Right lobe of liver (tissue), 6 donors: ENCODE measurements around the gene COA8. TPM values are rescaled to one million over a fixed set of nuclear protein-coding genes. Genes with fewer than 3 reads are reported as not detected.

Source experiments
- ATAC-seq, 4 donors: fragments of 200-7000 bp; cut with Tn5 transposase; one replicate each; pipeline ENCODE4 v1.9.1; 2020; ENCODE audit warnings: mild to moderate bottlenecking in 4 of 4, moderate library complexity in 4 of 4
- DNase-seq, 3 donors: peaks; one replicate each; pipeline ENCODE4 v3.0.0-alpha.2; 2020
- H3K27ac ChIP-seq, 3 donors: fragments of 200-600 bp; one replicate each; pipeline ENCODE4 v1.8.0; 2022
- H3K27me3 ChIP-seq, 2 donors: fragments of 200-600 bp; one replicate each; pipeline ENCODE4 v1.8.0; 2022
- H3K36me3 ChIP-seq, 4 donors: fragments of 200-600 bp; sonication (generic) in 1 of 4; one replicate each; pipeline versions ENCODE4 v1.5.1 to v1.8.0; 2017 to 2022; ENCODE audit warnings: control low read depth in 1 of 4
- H3K4me1 ChIP-seq, 4 donors: fragments of 200-600 bp; sonication (generic) in 1 of 4; one replicate each; pipeline versions ENCODE4 v1.5.1 to v1.8.0; 2017 to 2022; ENCODE audit warnings: control low read depth in 1 of 4
- H3K4me3 ChIP-seq, 3 donors: fragments of 200-600 bp; one replicate each; pipeline ENCODE4 v1.8.0; 2022
- H3K9me3 ChIP-seq, 4 donors: fragments of 200-600 bp; sonication (generic) in 1 of 4; one replicate each; pipeline versions ENCODE4 v1.5.1 to v1.8.0; 2017 to 2022; ENCODE audit warnings: control low read depth in 1 of 4
- POLR2A ChIP-seq: fragments of 450-650 bp; IDR thresholded peaks from one replicate; pipeline ENCODE4 v1.6.1; 2017; ENCODE audit warnings: antibody characterized with exemption, mild to moderate bottlenecking
- WGBS: methylation state at CpG from one replicate; pipeline ENCODE4 v1.1.6; 2018; ENCODE audit warnings: low coverage, low lambda C conversion rate; ENCODE audit not compliant: insufficient coverage; ENCODE audit errors: missing lambda C conversion rate; 5-methylcytosine and 5-hydroxymethylcytosine counted together
- intact Hi-C, 2 donors: fragments of 100-400 bp; cut with DNase I; formaldehyde crosslinking; loops; one replicate each; pipeline versions ENCODE4 v1.11.2 to v1.14.1; 2022
- total RNA-seq, 6 experiments: library from RNA; depleted of rRNA in 2 of 6; stranded (reverse); fragments of >200 nt in 2 of 6; fragmentation: NEBNext Ultra II Directional in 3 of 6; extraction: Animal tissue kit (Norgen Biotek cat#: 25700) in 3 of 6; gene quantifications; one replicate each; pipeline versions ENCODE4 v1.1.0 to v1.2.4, GENCODE V29; 2016 to 2023
- TF ChIP-seq, protein P1 (sequence below), 4 donors: fragments of 200-600 bp in 3 of 4; fragments of 450-650 bp in 1 of 4; IDR thresholded peaks; one replicate each; pipeline versions ENCODE4 v1.5.1 to v1.8.0; 2016 to 2022; ENCODE audit warnings: antibody characterized with exemption in 4 of 4, mild to moderate bottlenecking in 2 of 4
- donor health status: DM: no; HTN: yes; CAD: no.
- donor health status: DM: no; HTN: no; CAD: no.
- donor health status: DM: no; HTN: no; CAD: no.
- donor health status: DM: no; HTN: yes; CAD: no.
- donor health status: DM: no; HTN: yes; CAD: no.

Gene COA8
- total RNA-seq, 6 experiments from 2014 or later: 7.5 to 17.7 (median 14.9) TPM

DNA sequence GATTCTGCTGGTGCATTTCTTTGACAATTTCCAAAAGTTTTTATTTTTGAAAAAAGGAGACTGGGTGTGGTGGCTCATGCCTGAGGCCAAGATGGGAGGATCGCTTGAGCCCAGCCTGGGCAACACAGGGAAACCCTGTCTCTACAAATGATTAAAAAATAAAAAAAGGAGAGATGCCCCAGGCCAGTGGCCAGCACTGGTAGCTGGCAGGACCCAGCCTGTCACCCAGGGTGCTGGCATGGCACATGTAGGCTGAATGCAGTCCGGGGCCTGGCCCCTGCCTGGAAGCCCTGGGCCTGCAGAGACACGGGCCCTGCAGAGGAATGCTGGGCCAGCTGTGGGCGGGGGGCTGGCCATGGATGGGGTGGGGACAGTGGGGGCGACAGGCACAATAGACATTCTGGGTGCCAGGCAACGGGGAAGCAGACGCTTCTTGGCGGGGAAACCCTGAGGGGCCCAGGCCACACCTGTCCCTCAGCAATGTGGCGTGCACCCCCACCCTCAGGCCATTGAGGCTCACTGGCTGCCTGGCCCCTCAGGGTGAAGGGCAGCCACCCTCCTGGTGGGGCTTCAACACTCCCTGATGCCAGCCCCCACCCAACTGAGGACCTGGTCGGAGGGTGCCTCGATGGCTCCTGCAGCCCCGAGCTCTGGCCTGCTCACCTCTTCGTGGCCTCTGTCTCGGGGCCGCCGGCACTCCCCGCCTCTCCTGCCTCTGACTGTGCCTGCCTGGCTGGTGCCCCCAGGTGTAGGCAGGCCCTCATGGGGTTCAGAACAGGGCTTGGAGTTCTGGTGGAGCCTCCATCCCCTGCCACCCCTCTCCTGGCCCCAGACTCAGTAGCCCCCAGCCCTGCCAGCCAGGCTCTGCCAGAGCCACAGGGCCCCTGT is 21.7 kb upstream of the COA8 start:
- Histone ChIP-seq H3K36me3 (no peaks in the 10 kb centered on the region), H3K27me3 (no peaks in the 10 kb centered on the region), H3K4me1 (no peaks in the 10 kb centered on the region), H3K27ac (no peak overlapping the region), H3K4me3 (no peak overlapping the region), H3K9me3 (no peaks in the 10 kb centered on the region)
- TF ChIP-seq, protein P1, sequence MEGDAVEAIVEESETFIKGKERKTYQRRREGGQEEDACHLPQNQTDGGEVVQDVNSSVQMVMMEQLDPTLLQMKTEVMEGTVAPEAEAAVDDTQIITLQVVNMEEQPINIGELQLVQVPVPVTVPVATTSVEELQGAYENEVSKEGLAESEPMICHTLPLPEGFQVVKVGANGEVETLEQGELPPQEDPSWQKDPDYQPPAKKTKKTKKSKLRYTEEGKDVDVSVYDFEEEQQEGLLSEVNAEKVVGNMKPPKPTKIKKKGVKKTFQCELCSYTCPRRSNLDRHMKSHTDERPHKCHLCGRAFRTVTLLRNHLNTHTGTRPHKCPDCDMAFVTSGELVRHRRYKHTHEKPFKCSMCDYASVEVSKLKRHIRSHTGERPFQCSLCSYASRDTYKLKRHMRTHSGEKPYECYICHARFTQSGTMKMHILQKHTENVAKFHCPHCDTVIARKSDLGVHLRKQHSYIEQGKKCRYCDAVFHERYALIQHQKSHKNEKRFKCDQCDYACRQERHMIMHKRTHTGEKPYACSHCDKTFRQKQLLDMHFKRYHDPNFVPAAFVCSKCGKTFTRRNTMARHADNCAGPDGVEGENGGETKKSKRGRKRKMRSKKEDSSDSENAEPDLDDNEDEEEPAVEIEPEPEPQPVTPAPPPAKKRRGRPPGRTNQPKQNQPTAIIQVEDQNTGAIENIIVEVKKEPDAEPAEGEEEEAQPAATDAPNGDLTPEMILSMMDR (IDR thresholded peaks at IDR 0.05): no peak
- no peak for TF ChIP-seq POLR2A
- DNase-seq (peak in 1 of 3 donors; percentile 16), ATAC-seq (no peak)
- 67% methylated on average over 1 of the region's 17 CpGs for WGBS
- intact Hi-C loops: loop anchor here in 1 of 2 donors (10.0 kb wide), 1 partner anchor 46 kb away; no protein-coding TSS in a partner anchor

DNA sequence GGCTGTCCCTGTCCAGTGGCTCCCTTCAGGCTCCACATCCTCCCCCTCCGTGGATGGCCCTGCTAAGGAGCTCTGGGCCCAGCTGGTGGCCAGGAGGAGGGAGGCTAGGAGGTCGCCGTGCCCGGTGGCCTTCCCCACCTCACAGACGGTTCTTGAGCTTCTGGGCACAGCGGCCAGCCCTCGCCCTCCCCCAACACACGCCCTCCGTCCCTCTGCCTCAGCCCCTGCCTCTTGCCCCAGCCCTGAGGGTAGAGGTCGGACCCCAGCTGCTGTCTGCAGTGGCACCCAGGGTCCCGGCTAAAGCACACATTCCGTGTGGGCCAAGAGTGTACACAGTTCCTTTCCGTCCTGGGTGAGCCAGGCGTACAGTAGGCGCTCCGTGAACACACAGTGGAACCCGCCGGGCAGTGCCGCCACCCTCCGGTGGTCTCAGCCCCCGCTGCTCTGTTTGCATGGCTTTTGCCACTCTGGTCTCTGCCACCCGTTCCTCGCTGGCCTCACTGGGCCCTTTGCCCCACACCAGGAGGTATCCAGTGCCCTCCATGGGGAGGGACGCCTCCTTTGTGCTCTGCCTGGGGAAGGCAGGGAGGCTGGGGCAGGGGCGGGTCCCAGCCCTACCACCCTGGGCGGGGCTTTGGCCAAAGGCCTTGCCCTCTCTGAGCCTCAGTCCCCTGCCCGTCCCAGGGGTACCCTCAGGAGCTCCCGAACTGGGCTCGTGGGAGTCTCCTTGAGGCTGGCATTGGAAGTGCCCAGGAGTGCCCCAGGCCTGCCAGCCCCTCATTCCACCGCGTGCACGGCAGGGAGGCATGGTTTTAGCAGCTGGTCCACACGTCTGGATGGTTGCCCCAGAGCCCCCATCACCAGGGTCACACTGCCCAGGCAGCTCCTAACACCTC is 20.8 kb upstream of the COA8 start:
- Histone ChIP-seq H3K9me3 (no peaks in the 10 kb centered on the region), H3K36me3 (no peaks in the 10 kb centered on the region), H3K27me3 (no peaks in the 10 kb centered on the region), H3K4me3 (no peak overlapping the region), H3K4me1 (no peaks in the 10 kb centered on the region), H3K27ac (no peak overlapping the region)
- no peak for ATAC-seq
- DNase-seq: peak in 1 of 3 donors; percentile 17
- TF ChIP-seq POLR2A: no peak
- TF ChIP-seq, protein P1 (IDR thresholded peaks at IDR 0.05): no peak
- intact Hi-C loops: loop anchor here in 1 of 2 donors (10.0 kb wide), 1 partner anchor 47 kb away; no protein-coding TSS in a partner anchor
- 20% methylated on average over 1 of the region's 33 CpGs for WGBS

DNA sequence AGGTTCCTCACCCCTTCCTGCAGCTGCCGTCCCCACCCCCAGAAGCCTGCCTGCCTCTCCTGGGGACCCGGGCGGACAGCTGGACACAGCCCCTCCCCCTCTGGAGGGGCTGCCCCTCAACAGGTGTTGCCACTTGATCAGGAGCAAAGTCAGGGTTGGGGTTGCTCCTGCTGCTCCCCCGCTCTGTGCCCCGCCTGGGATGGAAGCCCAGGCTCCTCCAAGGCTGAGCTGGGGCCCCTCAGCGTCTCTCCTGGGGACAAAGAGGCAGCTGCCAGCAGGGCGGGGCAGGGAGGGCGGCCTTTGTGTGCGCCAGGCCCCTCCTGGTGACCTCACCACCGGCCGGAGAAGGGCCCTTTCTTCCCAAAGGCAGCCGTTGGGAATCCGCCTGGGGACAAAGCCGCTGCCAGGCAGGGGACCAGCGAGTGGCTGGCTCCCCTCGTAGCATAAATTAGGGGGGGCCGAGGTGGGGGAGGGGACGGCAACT is 20.1 kb upstream of the COA8 start:
- DNase-seq (peak in 1 of 3 donors; percentile 19), ATAC-seq (no peak)
- TF ChIP-seq POLR2A: no peak
- TF ChIP-seq, protein P1 (IDR thresholded peaks at IDR 0.05): no peak
- Histone ChIP-seq H3K4me1 (no peaks in the 10 kb centered on the region), H3K9me3 (no peaks in the 10 kb centered on the region), H3K4me3 (no peak overlapping the region), H3K36me3 (no peaks in the 10 kb centered on the region), H3K27ac (no peak overlapping the region), H3K27me3 (no peaks in the 10 kb centered on the region)
- intact Hi-C loops: loop anchor here in 1 of 2 donors (10.0 kb wide), 1 partner anchor 48 kb away; no protein-coding TSS in a partner anchor
- WGBS: no CpG with 5 or more reads among the region's 18 CpGs

DNA sequence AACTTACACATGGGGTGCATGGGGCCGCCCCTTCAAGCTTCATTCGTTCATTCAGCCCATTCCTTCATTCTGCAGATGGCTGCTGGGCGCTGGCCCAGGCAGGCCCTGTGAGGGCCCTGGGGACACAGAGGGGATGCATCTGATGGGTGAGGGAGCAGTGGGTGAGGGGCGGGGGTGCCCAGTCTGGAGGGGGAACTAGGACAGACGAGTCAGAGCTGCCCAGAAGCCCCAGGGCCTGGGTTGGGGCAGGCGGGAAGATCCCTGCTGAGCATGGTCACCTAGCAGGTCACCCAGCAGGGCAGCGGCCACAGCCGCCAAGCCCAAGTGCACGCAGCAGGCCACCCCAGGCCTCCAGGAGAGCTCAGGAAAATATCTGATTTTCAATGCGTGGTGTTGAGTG is 19.6 kb upstream of the COA8 start:
- H3K9me3 ChIP-seq: no peaks in the 10 kb centered on the region
- H3K36me3 ChIP-seq: no peaks in the 10 kb centered on the region
- no peaks in the 10 kb centered on the region for H3K4me1 ChIP-seq
- ATAC-seq (no peak), DNase-seq (peak in 1 of 3 donors; percentile 14)
- H3K27me3 ChIP-seq: no peaks in the 10 kb centered on the region
- TF ChIP-seq, protein P1 (IDR thresholded peaks at IDR 0.05): no peak
- TF ChIP-seq POLR2A: no peak
- WGBS: 100% methylated on average over 2 of the region's 10 CpGs
- H3K27ac ChIP-seq: no peak overlapping the region
- H3K4me3 ChIP-seq: no peak overlapping the region
- intact Hi-C loops: loop anchor here in 1 of 2 donors (10.0 kb wide), 1 partner anchor 48 kb away; no protein-coding TSS in a partner anchor
